WTC11 (cell line): ENCODE measurements around the gene HERC2.

ENCODE experiments used
- ATF3 ChIP-seq: sonication (generic); formaldehyde crosslinking; conservative IDR thresholded peaks from 2 replicates; pipeline ENCODE4 v1.8.1; 2022; ENCODE audit warnings: mild to moderate bottlenecking, missing genetic modification reagents
- CREB1 ChIP-seq: sonication (generic); formaldehyde crosslinking; IDR thresholded peaks from 2 replicates; pipeline ENCODE4 v1.8.0; 2023; ENCODE audit warnings: mild to moderate bottlenecking, missing genetic modification reagents
- CREM ChIP-seq: sonication (generic); formaldehyde crosslinking; IDR thresholded peaks from 2 replicates; pipeline ENCODE4 v1.8.1; 2022; ENCODE audit warnings: mild to moderate bottlenecking, missing genetic modification reagents, moderate library complexity
- CTCF ChIP-seq: fragments of 200-600 bp; IDR thresholded peaks from 2 replicates; pipeline ENCODE4 v1.8.0; 2022; ENCODE audit warnings: antibody characterized with exemption
- IRF1 ChIP-seq: sonication (generic); formaldehyde crosslinking; IDR thresholded peaks from 2 replicates; pipeline ENCODE4 v1.8.0; 2023; ENCODE audit warnings: missing genetic modification reagents
- IRF2 ChIP-seq: sonication (generic); formaldehyde crosslinking; IDR thresholded peaks from 2 replicates; pipeline ENCODE4 v1.8.0; 2022; ENCODE audit warnings: low read depth, missing genetic modification reagents, borderline replicate concordance
- JUN ChIP-seq: sonication (generic); formaldehyde crosslinking; IDR thresholded peaks from 2 replicates; pipeline ENCODE4 v1.8.0; 2023; ENCODE audit warnings: mild to moderate bottlenecking, missing genetic modification reagents
- MXD4 ChIP-seq: fragments of 250-450 bp; sonication (Bioruptor Pico); IDR thresholded peaks from 2 replicates; pipeline ENCODE4 v1.8.0; 2021; ENCODE audit warnings: mild to moderate bottlenecking, moderate library complexity, borderline replicate concordance
- NFE2L1 ChIP-seq: sonication (generic); formaldehyde crosslinking; IDR thresholded peaks from 2 replicates; pipeline ENCODE4 v1.8.1; 2023; ENCODE audit warnings: missing genetic modification reagents
- SMAD4 ChIP-seq: sonication (generic); formaldehyde crosslinking; IDR thresholded peaks from 2 replicates; pipeline ENCODE4 v1.8.0; 2022; ENCODE audit warnings: mild to moderate bottlenecking, missing genetic modification reagents
- TP53 ChIP-seq: sonication (generic); formaldehyde crosslinking; IDR thresholded peaks from 2 replicates; pipeline ENCODE4 v1.8.1; 2023; ENCODE audit warnings: mild to moderate bottlenecking, missing genetic modification reagents
- USF1 ChIP-seq: sonication (generic); formaldehyde crosslinking; IDR thresholded peaks from 2 replicates; pipeline ENCODE4 v1.8.0; 2022; ENCODE audit warnings: mild to moderate bottlenecking, missing genetic modification reagents
- ZNF121 ChIP-seq: sonication (generic); formaldehyde crosslinking; IDR thresholded peaks from 2 replicates; pipeline ENCODE4 v1.8.0; 2023; ENCODE audit warnings: missing genetic modification reagents
- ZNF416 ChIP-seq: fragments of 250-450 bp; sonication (Bioruptor Pico); IDR thresholded peaks from 2 replicates; pipeline ENCODE4 v1.9.0; 2021; ENCODE audit warnings: mild to moderate bottlenecking, inconsistent platforms

- TF ChIP-seq CTCF (no peak), IRF1 (no peak), ATF3 (CRISPR knock-in tag) (no peak), TP53 (CRISPR knock-in tag) (no peak), MXD4 (CRISPR knock-in tag) (no peak), NFE2L1 (CRISPR knock-in tag) (no peak), USF1 (CRISPR knock-in tag) (no peak), ZNF121 (no peak), CREB1 (no peak), IRF2 (no peak), SMAD4 (CRISPR knock-in tag) (no peak), ZNF416 (no peak), CREM (CRISPR knock-in tag) (no peak), JUN (no peak)
These were observed 167.7 kb downstream of the HERC2 start for GRCh38 chr15:28154283-28154682.
